HG03521 (cell line): ENCODE data around the gene MSH6.
"Not testable (repeated sequence)": the region's sequence is repeated elsewhere in the genome, so short reads cannot be mapped to it uniquely, and the experiment has no call there.

Experiments used
- ATAC-seq: cut with Tn5 transposase; IDR thresholded peaks from one replicate; pipeline ENCODE4 v1.9.1; 2021; ENCODE audit warnings: mild to moderate bottlenecking, moderate library complexity; ENCODE audit not compliant: unreplicated experiment

MSH6 gene

DNA sequence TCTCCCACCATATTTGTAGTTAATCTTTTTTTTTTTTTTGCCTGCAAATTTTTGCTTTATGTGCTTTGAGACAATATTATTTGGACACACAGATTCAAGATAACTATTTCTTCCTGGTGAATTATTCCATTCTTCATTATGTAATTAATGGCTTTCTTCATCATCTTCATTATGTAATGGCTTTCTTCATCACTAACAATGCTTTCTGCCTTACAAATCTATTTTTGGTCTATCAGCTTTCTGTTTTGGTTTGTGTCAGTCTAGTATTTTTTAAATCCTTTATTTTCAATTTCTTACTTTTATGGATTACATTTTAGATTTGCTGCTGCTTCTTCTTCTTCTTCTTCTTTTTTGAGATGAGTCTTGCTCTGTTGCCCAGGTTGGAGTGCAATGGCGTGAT is 60.5 kb downstream of the MSH6 start:
- ATAC-seq, result no peak

- ATAC-seq, result no peak
These were observed 61.2 kb downstream of the MSH6 start for GRCh38 chr2:47844162-47844561.

DNA sequence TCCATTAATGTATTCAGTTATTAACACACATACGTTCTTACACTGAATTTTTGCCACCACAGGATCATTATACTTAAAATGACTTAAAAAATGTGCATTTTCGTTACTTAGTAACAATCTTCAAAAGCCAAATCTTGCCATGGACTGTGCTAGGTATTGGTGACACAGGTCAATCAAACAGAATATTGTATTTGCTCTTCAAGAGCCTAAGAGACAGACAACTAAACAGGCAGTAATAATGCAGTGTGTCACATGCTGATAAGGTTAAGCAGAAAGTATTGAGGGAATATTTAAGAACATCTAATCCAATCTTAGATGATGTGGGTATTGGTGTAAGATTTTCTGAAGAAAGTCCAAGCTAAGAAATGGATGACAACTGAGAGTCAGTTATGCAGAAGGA is 66.4 kb downstream of the MSH6 start:
- no peak for ATAC-seq

DNA sequence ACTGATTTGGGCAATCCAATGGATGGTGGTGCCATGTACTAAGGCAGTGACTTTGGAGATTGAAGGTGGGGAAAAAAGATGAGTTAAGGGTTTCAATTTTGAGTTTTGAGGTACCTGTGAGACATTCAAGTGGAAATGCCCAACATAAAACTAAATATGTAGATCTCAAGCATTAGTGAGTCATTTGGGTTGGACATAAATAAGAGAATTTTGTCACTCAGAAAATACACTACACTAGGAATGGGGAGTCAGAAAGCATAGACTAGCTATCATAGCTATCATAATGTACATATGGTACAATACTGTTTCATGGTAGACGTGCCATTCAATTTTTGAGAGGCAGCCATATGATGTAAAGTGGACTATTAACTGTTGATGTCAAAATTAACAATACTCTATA is 67.3 kb downstream of the MSH6 start:
- no peak for ATAC-seq

DNA sequence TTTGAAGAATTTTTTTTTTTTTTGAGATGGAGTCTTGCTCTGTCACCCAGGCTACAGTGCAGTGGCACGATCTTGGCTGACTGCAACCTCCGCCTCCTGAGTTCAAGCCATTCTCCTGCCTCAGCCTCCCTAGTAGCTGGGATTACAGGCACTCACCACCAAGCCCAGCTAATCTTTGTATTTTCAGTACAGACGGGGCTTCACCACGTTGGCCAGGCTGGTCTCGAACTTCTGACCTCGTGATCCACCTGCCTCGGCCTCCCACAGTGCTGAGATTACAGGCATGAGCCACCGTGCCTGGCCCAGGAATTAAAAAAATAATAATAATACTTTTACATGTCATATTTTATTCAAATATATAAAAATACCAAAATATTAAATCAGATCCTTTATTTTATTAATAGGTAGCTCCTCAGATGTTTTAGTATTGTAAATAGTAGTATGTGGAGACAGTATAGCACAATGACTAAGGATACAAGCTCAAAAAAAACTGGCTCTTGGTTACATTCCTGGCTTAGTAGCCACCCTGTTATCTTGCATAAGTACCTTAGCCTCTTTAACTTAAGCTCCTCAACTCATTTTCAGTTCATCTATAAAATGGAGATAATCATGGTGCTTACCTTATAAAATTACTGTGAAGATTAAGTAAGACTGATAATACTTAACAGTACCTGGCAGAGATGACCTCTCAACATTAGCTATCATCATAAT is 70.3 kb downstream of the MSH6 start:
- not testable (repeated sequence) for ATAC-seq
